Measurements from ENCODE around the gene UBE2D2.

GRCh38 chr5:139584137-139584536 lies 23.0 kb downstream of the UBE2D2 start:
- TF ChIP-seq TCF12 (IDR thresholded peaks at IDR 0.05; ENCODE audit: low read depth) (no peak), FOXM1 (IDR thresholded peaks at IDR 0.05; ENCODE audit: borderline replicate concordance, low read depth) (no peak), CEBPB (IDR thresholded peaks at IDR 0.05) (no peak), REST (IDR thresholded peaks at IDR 0.05; ENCODE audit: low read depth) (no peak), USF1 (IDR thresholded peaks at IDR 0.05) (no peak), RAD21 (IDR thresholded peaks at IDR 0.05; ENCODE audit: low read depth) (no peak), MAX (IDR thresholded peaks at IDR 0.05) (no peak), EGR1 (IDR thresholded peaks at IDR 0.05) (no peak), CREB1 (IDR thresholded peaks at IDR 0.05; ENCODE audit: low read depth) (no peak), TAF1 (IDR thresholded peaks at IDR 0.05; ENCODE audit: low read depth) (no peak), YY1 (IDR thresholded peaks at IDR 0.05; ENCODE audit: low read depth) (no peak), ZBTB7A (IDR thresholded peaks at IDR 0.05; ENCODE audit: low read depth) (no peak)
